ENCODE results near the gene GIPC1. TPM values are rescaled to one million over a fixed set of nuclear protein-coding genes. Genes with fewer than 3 reads are reported as not detected.

Gene GIPC1
- total and polyA plus RNA-seq, 9 of the 15 experiments (the other 6 are each of a cell fraction or from before 2014, with no cell fraction given), result 0.49 to 54.7 (median 24.8) TPM

- no peak for TF ChIP-seq ZNF609 (CRISPR knock-in tag; IDR thresholded peaks at IDR 0.05; ENCODE audit: borderline replicate concordance)
- peak; percentile 53; the same call in 1 of the 2 replicates for TF ChIP-seq JUN (IDR thresholded peaks at IDR 0.05; ENCODE audit: borderline replicate concordance, low read depth, low read length)
- no peak; the same call in 1 of the 2 replicates for TF ChIP-seq JUN (CRISPR knock-in tag; IDR thresholded peaks at IDR 0.05; ENCODE audit: borderline replicate concordance)
- TF ChIP-seq CHD1 (IDR thresholded peaks at IDR 0.05; ENCODE audit: low read length), result no peak
- 0 out of 2 replicates have a peak, but pooled peaks have one; percentile 59 for TF ChIP-seq BMI1 (IDR thresholded peaks at IDR 0.05; ENCODE audit: low read length)
- TF ChIP-seq MECOM (CRISPR knock-in tag; IDR thresholded peaks at IDR 0.05), result no peak
- no peak for TF ChIP-seq NR1H2 (CRISPR knock-in tag; IDR thresholded peaks at IDR 0.05)
- TF ChIP-seq ARID2 (IDR thresholded peaks at IDR 0.05), result no peak
- no peak for TF ChIP-seq AFF4 (CRISPR knock-in tag; IDR thresholded peaks at IDR 0.05)
- peak; percentile 98 for TF ChIP-seq POLR2A (conservative IDR thresholded peaks at IDR 0.05)
- no peak for TF ChIP-seq GTF2B (IDR thresholded peaks at IDR 0.05; ENCODE audit: extremely low read depth, insufficient read length)
- no peak for TF ChIP-seq KHSRP (IDR thresholded peaks at IDR 0.05)
- no peak for TF ChIP-seq ZFP30 (CRISPR knock-in tag; IDR thresholded peaks at IDR 0.05; ENCODE audit: borderline replicate concordance)
- no peak for TF ChIP-seq TEAD4 (IDR thresholded peaks at IDR 0.05; ENCODE audit: low read length)
- no peak for TF ChIP-seq TEAD4 (CRISPR knock-in tag; IDR thresholded peaks at IDR 0.05; ENCODE audit: borderline replicate concordance)
- TF ChIP-seq NR2C2 (CRISPR knock-in tag; IDR thresholded peaks at IDR 0.05), result 0 out of 2 replicates have a peak, but pooled peaks have one; percentile 31
- TF ChIP-seq NR2C2 (tag; IDR thresholded peaks at IDR 0.05), result no peak
- TF ChIP-seq FOXP1 (CRISPR knock-in tag; IDR thresholded peaks at IDR 0.05), result no peak
Measured at GRCh38 chr19:14529254-14530004, 33.5 kb upstream of the GIPC1 start, which contains the start of gene TECR (continued).

All from K562 (cell line).